Thoracic aorta (tissue), 2 donors: Measurements from ENCODE around the gene NTSR1. TPM values are rescaled to one million over a fixed set of nuclear protein-coding genes. Genes with fewer than 3 reads are reported as not detected.

ENCODE experiments used
- ATAC-seq: fragments of 150-250 bp; one replicate; pipeline ENCODE4 v1.8.0; 2017; ENCODE audit warnings: low read depth; ENCODE audit not compliant: insufficient number of reproducible peaks, low FRiP score
- DNase-seq: peaks from one replicate; pipeline ENCODE4 v3.0.0-alpha.2; 2020; ENCODE audit warnings: low spot score
- H3K27ac ChIP-seq, 2 donors: fragments of 200-600 bp; sonication (generic); 1 replicate in 1 of 2; 2 replicates in 1 of 2; pipeline ENCODE4 v1.5.1; 2016; ENCODE audit warnings: mild to moderate bottlenecking in 2 of 2, moderate library complexity in 2 of 2
- H3K27me3 ChIP-seq: fragments of 200-600 bp; sonication (generic); replicated peaks from 2 replicates; pipeline ENCODE4 v1.6.0; 2016; ENCODE audit warnings: mild to moderate bottlenecking; ENCODE audit not compliant: insufficient read depth
- H3K36me3 ChIP-seq: fragments of 200-600 bp; sonication (generic); one replicate; pipeline ENCODE4 v1.5.1; 2016
- H3K4me1 ChIP-seq, 2 donors: fragments of 200-600 bp; sonication (generic); 1 replicate in 1 of 2; 2 replicates in 1 of 2; pipeline versions ENCODE4 v1.5.1 to v1.6.0; 2016; ENCODE audit warnings: low read depth in 2 of 2, mild to moderate bottlenecking in 1 of 2; ENCODE audit not compliant: control insufficient read depth in 1 of 2
- H3K4me3 ChIP-seq: fragments of 200-600 bp; sonication (generic); 2 replicates; pipeline ENCODE4 v1.5.1; 2016; ENCODE audit warnings: mild to moderate bottlenecking
- H3K9me3 ChIP-seq: fragments of 200-600 bp; sonication (generic); 2 replicates; pipeline ENCODE4 v1.5.1; 2016
- total RNA-seq, 2 donors: library from RNA; depleted of rRNA; stranded (reverse); fragments of >200 nt; gene quantifications; one replicate each; pipeline versions ENCODE4 v1.1.0 to v1.2.3, GENCODE V29; 2016
- TF ChIP-seq, protein P1 (sequence below): fragments of 200-600 bp; sonication (generic); IDR thresholded peaks from one replicate; pipeline ENCODE4 v1.5.1; 2019; ENCODE audit warnings: antibody characterized with exemption

NTSR1 gene
- total RNA-seq, 2 donors from 2014 or later: not detected

DNA sequence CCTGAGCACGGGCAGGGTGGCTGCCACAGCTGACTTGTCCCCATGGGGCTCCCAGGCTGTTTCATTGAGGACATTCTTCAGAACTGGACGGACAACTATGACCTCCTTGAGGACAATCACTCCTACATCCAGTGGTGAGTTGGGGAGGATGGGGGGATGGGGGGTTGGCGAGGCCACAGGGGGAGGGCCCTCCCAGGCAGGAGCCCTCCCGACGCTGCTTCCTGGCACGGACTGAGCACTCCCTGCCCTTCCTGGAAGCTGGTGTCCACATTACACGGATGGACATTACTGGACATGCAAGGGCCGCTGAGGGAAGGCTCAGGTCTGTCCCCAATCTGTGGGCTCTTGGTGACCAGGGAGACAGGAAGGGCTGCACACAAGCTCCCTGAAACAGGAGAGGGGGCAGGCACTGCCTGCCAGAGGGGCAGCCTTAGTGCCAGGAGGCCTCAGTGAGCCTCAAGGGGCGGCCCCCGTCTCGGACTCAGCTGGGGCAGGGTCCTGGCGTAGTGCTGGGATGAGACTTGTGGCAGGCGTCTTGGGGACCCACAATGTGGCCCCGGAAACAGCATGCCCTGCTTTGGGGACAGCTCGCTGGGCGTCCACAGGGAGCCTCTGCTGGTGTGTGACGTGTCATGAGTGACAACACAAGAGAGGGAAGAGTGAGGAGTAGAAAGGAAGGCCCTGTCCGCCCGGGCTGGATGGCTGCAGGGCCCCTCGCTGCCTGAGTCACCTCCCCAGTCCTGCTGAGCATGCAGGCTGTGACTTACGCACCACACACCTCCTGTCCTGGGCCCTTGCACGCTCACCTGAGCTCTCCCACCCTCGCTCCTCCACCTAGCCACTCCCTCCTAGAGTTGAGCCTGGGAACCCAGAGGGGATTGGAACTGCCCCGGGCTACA lies 101.1 kb downstream of the NTSR1 start:
- no peak for ATAC-seq

DNA sequence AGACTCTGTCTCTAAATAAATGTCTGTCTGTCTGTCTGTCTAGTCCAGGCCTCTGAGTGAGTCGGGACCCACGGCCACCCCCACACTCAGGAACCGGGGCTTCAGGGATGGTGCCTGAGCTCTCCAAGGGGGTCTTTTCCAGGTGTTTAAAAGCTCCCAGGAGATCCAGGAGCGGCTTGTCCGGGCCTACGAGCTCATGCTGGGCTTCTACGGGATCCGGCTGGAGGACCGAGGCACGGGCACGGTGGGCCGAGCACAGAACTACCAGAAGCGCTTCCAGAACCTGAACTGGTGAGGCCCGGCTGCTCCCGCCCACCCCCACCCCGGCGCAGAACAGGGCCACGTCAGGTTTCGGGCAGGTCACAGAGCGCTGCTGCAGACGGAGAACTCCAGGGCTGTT lies 102.7 kb downstream of the NTSR1 start:
- H3K4me1 ChIP-seq: peaks cover 17 to 34% of the 10 kb centered on the region in 2 donors
- ATAC-seq (no peak), DNase-seq (no peak)
- no peak overlapping the region for H3K4me3 ChIP-seq
- no peaks in the 10 kb centered on the region for H3K27me3 ChIP-seq
- TF ChIP-seq, protein P1, sequence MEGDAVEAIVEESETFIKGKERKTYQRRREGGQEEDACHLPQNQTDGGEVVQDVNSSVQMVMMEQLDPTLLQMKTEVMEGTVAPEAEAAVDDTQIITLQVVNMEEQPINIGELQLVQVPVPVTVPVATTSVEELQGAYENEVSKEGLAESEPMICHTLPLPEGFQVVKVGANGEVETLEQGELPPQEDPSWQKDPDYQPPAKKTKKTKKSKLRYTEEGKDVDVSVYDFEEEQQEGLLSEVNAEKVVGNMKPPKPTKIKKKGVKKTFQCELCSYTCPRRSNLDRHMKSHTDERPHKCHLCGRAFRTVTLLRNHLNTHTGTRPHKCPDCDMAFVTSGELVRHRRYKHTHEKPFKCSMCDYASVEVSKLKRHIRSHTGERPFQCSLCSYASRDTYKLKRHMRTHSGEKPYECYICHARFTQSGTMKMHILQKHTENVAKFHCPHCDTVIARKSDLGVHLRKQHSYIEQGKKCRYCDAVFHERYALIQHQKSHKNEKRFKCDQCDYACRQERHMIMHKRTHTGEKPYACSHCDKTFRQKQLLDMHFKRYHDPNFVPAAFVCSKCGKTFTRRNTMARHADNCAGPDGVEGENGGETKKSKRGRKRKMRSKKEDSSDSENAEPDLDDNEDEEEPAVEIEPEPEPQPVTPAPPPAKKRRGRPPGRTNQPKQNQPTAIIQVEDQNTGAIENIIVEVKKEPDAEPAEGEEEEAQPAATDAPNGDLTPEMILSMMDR: no peak
- peaks cover 46% of the 10 kb centered on the region for H3K36me3 ChIP-seq
- no peaks in the 10 kb centered on the region for H3K9me3 ChIP-seq
- H3K27ac ChIP-seq: no peak overlapping the region

More for the DNA sequence above, 101.1 kb downstream of the NTSR1 start:
- Histone ChIP-seq H3K4me1 (peaks cover 13 to 27% of the 10 kb centered on the region in 2 donors), H3K4me3 (no peak overlapping the region), H3K36me3 (peaks cover 46% of the 10 kb centered on the region), H3K9me3 (no peaks in the 10 kb centered on the region), H3K27ac (no peak overlapping the region), H3K27me3 (no peaks in the 10 kb centered on the region)
- TF ChIP-seq, protein P1: no peak
- DNase-seq: no peak

DNA sequence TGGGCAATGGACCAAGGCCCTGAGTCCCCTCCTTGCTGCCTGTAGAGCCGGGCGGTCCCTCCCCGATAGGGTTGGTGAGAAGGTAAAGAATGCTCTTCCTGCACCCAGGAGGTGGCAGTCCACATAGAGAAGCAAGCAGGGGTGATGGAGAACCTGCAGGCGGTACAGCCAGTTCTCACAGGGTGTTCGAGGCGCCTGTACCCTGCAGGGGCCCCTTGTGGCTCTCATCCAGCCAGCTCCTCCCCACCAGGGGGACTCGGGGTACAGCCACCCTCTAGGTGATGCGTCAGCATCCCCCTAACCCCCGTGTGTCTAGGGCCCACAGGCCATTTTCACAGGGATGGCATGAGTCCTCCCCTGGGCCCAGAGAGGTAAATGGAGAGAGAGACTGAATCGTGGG lies 103.1 kb downstream of the NTSR1 start:
- Histone ChIP-seq H3K4me3 (no peak overlapping the region), H3K36me3 (peaks cover 46% of the 10 kb centered on the region), H3K4me1 (peaks cover 16 to 34% of the 10 kb centered on the region in 2 donors), H3K9me3 (no peaks in the 10 kb centered on the region), H3K27ac (no peak overlapping the region), H3K27me3 (no peaks in the 10 kb centered on the region)
- TF ChIP-seq, protein P1: no peak
- DNase-seq (no peak), ATAC-seq (no peak)

Other genes starting within 250 kb of the NTSR1 start
- under 1 TPM in 1 of 2 donors, not detected in 1; 0.27 TPM for gene GATA5, start 232.8 kb upstream of the NTSR1 start, total RNA-seq
- 10 to 100 TPM; 22.1 to 26.0 TPM for gene SLCO4A1, start 66.3 kb upstream of the NTSR1 start, total RNA-seq
- 1 to 10 TPM; 5.7 to 9.1 TPM for gene MRGBP, start 87.6 kb downstream of the NTSR1 start, total RNA-seq
- 10 to 100 TPM; 50.6 to 57.4 TPM for gene OGFR, start 96.0 kb downstream of the NTSR1 start, total RNA-seq
- gene COL9A3, start 108.2 kb downstream of the NTSR1 start, total RNA-seq: 1 to 10 TPM in 1 of 2 donors, under 1 TPM in 1; 0.54 to 3.1 TPM
- gene TCFL5, start 153.0 kb downstream of the NTSR1 start, total RNA-seq: 1 to 10 TPM; 3.8 to 6.2 TPM
- 10 to 100 TPM; 63.8 to 80.4 TPM for gene DIDO1, start 217.7 kb downstream of the NTSR1 start, total RNA-seq
- gene GID8, start 229.3 kb downstream of the NTSR1 start, total RNA-seq: 10 to 100 TPM; 29.1 to 30.3 TPM
- gene SLC17A9, start 243.9 kb downstream of the NTSR1 start, total RNA-seq: 10 to 100 TPM; 17.9 to 18.8 TPM